ENCODE measurements around the gene PBX4.
"Not testable (repeated sequence)": the region's sequence is repeated elsewhere in the genome, so short reads cannot be mapped to it uniquely, and the experiment has no call there.

Gene PBX4, protein sequence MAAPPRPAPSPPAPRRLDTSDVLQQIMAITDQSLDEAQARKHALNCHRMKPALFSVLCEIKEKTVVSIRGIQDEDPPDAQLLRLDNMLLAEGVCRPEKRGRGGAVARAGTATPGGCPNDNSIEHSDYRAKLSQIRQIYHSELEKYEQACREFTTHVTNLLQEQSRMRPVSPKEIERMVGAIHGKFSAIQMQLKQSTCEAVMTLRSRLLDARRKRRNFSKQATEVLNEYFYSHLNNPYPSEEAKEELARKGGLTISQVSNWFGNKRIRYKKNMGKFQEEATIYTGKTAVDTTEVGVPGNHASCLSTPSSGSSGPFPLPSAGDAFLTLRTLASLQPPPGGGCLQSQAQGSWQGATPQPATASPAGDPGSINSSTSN

DNA sequence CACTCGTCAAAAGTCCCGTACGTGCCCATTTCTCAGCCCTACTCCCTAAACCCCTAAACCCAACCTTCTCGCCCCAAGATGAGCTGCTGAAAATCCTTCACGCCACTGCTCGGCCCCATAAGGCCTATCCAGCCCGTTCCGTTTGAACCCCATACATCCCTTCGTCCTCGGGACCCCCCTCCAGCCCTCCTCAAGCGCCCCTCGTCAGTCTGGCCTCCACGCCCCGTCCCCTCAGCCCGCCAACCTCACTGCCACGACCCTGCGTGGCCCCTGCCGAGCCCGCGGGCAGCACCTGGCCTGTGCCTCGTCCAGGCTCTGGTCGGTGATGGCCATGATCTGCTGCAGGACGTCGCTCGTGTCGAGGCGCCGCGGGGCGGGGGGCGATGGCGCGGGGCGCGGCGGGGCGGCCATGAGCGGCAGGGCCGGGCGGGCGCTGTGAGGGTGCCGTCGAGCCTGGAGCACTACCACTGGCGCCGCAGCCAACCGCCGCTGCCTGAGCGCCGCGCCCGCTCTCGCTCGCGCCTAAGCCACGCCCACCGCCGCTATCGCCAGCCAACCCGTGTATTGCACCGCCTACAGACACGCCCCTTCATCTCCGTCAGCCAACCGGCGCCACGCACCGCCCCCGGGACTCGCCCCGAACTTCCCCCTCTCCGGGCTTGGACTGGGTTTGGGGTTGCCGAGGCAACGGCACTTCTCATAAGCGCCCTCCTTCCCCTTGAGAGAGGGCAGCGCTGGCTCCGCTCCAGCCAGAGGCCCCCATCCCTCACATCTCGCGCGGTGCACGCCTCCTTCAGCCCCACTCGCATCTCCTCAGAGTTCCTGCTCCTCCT lies at the start of gene PBX4:
Gene PBX4, minus strand, starts transcription at position 469 of the 833 bp plus-strand sequence. Its CDS starts 58 bp downstream, at position 411.
- peak; percentile 98 to 99 for DNase-seq (ENCODE audit: low read depth in 2 of 2)

DNA sequence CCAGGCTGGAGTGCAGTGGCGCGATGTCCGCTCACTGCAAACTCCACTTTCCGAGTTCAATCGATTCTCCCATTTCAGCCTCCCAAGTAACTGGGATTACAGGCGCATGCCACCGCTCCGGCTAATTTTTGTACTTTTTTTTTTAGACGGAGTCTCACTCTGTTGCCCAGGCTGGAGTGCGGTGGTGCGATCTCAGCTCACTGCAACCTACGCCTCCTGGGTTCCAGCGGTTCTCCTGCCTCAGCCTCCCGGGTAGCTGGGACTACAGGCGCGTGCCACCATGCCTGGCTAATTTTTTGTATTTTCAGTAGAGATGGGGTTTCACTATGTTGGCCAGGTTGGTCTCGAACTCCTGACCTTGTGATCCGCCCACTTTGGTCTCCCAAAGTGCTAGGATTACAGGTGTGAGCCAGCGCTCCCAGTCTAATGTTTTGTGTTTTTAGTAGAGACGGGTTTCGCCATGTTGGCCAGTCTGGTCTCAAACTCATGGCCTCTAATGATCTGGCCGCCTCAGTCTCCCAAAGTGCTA lies 47.0 kb upstream of the PBX4 start:
- DNase-seq (ENCODE audit: low read depth in 2 of 2): not testable (repeated sequence)

DNA sequence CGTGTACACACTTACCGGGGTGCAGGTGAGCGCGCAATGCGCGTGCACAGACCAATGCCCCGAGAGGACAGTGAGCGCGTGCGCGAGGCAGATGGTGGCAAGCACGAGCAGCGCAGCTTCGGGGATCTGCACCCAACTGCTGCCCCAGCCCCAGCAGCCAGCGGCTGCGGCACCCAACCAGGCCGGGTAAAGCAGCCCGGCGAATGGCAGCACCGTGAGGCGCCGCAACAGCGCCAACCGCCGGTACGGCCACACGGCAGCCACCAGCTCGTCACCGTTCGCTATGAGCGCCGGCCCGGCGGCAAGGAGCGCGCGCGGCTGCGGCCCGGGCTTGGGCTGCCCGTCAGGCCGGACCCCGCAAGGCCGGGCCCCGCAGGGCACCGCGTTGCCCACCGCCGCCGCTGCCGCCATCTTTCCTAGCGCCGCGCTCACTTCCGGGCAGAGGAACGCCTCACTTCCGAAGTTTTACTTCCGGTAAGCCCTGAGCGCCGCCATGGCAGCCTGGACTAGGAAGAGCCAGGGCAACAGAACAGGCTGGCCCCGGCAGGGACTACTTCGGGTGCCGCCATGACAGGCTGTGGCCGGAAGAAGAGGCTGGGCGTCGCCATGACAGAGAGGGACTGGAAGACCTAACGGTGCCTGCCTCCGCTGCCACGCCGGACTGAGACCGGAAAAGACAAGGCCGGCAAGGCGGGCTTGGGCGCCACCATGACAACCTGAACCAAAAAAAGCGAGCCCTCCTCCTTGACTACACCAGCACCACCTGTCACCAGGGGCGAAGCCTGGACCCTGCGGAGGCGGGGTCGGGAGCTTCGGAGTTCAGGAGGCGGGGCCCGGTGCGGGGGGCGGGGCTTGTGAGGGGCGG lies 45.0 kb upstream of the PBX4 start, which contains the start of gene ATP13A1:
Gene ATP13A1, minus strand, starts transcription at position 421 of the 865 bp plus-strand sequence. Its CDS starts 10 bp downstream, at position 411.
- DNase-seq (ENCODE audit: low read depth in 2 of 2): peak; percentile 88 to 89

DNA sequence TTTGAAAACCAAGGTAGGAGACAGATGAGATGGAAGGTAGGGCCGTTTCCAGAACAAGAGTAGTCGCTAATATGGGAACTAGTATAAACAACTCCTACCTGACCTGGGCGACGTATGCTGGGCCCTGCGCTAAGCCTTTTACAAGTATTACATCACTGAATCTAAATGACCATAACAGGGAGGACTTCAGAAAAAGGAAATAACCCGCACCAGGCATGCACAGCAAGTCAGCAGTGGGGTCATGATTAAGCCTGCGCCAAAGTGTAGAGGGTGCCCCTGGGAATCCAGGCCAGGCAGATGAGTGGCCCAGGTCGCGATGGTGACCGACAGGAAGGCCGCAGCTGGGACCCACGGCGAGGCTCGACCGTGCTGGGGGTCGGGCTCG lies 44.4 kb upstream of the PBX4 start:
- no peak for DNase-seq (ENCODE audit: low read depth in 2 of 2)

DNA sequence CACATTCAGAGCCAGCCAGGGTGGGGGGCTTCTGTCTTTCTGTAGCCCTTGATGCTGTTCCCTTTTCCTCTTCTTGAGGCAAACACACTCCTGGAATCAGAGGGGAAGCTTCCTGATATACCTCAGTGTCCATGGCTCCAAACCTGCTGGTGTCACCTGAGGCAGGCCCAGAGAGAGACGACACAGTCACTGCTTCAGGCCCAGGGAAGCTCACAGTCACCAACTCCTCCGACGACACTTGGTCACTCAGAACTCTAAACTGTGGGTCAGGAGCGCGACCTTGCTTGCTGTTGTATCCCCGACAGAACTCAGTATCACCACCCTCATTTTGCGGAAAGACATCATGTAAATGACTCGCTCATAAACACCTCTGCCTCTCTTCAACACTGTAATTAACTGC lies 43.9 kb upstream of the PBX4 start:
- no peak for DNase-seq (ENCODE audit: low read depth in 2 of 2)

DNA sequence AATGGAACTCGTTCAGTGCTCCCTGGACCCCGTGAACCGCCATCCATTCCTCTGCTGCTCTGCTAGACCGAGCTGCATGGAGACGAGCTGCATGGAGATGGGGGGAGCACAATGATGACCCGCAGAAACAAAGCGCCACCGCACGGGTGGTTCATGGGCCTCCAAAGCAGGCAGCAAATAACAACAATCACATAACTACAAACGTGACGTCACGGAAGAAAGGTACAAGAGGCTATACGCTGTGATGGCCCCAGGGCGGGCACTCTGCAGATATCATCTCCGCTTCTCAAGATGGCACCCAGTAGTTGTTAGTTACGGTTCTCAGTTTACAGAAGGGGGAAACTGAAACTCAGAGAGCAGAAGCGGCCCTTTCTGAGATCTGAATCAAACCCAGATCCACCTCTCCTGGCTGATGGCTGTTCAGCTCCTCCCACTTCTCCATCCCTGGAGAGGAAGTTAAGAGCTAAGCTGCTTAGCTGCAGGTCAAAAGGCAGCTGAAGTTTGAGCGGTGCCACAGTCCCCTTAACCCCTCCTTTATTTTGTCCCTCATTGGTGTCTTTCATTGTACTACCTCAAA lies 43.3 kb upstream of the PBX4 start:
- DNase-seq (ENCODE audit: low read depth in 2 of 2): peak; percentile 16 to 35

DNA sequence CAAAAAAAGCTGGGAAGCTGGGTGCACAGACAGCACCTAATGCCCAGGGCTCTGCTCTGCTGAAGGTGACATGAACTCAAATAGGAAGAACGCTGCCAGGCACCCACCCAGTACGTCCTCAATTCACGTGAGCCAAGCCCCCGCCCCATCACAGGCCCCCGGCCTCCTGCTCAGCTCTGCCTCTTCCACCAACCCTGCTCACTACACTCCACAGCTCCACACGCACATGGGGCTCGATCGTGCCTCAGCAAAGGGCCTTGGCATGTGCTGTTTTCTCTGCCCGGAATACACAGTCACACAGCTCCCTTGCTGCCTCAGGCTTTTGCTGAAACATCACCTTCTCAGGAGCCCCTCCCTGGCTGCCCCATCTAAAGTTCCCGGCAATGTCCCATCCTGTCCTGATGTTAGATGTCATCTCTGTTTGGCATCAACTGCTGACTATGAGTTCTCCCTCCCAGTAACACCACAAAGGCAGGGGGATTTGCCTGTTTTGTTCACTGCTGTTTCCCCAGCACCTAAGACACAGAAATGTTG lies 42.7 kb upstream of the PBX4 start:
- no peak for DNase-seq (ENCODE audit: low read depth in 2 of 2)

DNA sequence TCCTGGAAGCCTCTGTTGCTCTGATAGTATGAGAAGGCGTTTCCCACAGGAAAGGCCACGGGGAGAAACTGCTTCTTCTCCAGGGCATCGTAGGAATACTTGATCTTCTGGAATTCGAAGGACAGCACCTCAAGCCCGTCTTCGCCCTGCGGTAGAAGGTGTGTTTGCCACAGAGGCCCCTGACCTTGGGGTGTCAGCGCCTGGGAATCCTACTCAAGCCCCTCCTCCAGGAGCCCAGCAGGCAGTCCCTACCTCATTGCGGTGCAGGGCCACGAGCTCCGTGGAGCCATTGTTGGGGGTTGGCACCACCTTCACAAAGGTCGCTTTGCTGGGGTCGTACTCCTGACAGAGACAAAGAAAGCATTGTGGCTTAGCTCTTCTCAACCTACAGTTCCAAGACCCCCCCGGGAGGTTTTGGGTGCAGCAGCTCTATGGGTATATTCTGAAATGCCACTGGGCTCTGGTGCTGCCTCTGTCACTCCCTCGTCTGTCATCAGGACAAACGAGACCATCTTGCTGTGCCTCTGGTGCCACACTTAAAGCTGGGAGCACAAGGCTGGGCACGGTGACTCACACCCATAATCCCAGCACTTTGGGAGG lies 41.3 kb upstream of the PBX4 start:
- DNase-seq (ENCODE audit: low read depth in 2 of 2): no peak

DNA sequence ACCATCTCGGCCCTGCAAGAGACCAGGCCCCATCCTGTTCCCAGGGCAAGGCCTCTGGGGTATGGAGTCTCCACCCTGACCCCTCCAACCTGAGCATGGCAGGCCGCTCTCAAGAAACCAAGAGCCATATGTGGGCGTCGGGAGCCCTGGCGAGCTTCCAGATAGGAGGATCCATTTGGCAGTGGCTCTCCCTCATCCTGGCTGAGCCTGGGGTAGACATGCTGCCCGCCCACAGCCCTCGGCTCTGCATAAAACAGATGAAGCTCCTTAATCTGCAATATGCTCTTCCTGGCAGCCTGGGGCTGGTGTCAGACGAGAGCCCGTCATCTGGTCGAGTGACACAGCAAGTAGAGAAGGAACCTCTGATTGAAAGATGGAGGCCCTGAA lies 38.9 kb upstream of the PBX4 start:
- no peak for DNase-seq (ENCODE audit: low read depth in 2 of 2)

DNA sequence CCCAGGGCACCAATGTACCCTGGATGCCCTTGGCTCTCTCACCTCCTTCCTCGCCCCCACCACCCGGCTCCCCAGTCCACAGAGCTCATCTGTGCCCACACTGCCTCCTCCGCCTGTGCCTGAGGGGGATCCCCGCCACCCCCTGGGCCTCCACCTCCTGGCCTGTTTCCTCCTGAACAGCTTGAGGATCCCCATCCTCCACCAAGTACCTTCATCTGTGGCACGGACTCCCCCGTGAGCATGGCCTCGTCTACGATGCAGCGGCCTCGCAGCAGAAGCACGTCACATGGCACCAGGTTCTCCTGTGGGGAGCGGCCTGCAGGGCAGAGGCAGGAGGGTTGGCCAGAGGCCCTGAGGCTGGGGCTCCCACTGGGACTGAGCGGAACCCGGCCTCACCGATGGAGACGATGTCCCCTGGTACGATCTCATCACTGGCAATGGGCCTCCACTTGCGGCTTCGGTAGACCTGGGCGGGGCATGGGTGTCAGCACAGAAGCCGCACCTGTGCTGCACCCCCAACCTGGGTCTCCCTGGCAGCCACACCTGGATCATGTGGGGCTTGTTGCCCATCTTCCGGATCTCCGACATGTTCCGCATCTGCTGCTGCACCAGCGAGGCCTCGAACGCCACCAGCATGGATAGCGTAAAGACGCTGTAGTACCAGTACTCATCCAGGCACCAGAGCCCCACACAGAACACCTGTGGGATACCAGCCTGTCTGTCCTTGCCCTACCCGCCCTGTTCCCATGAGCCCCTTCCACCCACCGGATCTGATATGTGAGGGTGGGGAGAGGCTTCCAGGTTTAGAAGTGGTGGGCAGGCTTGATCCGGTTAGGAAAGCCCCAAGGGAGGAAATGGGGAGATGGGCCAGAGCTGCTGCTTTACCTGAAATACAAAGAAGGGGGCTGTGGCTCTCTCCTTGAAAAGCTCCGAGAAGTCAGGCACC lies 38.2 kb upstream of the PBX4 start:
- DNase-seq (ENCODE audit: low read depth in 2 of 2): no peak

DNA sequence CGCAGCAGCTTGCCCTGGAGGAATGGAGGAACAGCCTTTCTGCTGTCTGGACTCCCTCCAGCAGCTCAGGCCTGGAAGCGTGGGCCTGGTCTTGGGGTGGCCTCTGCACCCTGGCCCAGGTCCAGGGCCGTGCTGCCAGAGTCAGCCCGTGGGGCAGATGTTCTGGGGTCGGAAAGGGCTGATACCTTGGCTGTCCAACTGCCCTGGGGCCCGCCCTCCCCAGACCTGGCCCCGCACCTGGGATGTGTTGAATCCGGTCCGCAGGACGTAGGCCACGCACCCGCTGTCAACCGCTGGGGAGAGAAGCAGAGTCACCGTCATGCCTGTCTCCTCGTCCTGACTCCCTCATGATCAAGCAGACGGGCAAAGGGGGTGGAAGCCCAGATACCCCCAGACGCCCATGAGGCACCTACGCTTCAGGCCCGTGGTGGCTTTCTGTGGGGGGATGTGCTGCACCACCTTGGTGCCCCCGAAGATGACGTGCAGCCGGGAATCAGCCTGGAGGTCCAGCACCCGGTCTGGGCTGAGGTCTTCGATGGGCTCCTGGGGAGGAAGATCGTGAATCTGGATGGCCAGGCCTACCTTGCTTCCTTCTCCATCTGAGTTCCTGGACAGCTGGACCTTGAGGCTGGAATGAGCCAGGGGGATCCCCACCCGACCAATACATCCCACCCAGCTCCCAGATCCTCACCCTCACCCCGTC lies 37.3 kb upstream of the PBX4 start:
- DNase-seq (ENCODE audit: low read depth in 2 of 2): no peak

DNA sequence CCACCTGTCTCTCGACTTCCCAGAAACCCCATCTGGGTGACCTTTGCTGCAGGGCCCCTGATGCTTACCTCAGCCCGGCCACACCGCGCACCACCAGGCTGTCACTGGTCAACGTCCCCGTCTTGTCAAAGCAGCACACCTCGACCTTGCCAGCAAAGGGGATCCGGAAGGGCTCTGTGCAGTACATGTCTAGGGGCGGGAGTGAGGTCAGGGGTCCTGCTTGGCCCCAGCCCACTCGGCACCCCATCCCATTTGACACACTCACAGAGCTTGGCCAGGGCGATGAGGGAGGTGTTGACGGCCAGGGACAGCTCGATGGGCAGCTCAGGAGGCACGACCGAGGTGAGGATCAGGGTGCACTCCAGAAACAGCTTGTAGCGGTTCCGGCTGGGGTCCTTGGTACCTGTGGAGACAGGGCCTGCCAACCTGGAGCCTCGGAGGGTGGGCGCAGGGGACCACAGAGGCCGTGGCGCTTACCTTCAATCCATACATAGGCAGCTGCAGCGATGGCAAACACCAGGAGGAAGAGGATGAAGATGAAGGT lies 36.6 kb upstream of the PBX4 start:
- no peak for DNase-seq (ENCODE audit: low read depth in 2 of 2)

DNA sequence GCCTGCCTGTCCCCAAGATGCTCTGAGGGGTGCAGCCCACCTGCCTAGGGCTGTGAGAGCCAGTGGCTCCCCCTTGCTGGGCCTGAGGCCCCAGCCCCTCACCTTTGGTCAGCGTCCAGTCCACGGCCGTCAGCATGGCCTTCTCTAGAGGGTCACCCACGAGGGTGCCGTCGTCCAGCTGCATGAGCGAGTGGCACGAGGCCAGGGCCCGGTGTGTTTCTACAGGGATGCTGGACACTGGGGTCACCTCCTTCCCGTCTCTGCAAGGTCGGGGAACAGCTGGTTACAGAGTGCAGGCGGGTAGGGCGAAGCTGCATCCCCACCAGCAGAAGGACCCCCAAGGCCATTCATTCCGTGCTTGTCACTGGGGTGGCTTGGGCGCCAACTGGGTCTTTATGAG lies 36.0 kb upstream of the PBX4 start:
- no peak for DNase-seq (ENCODE audit: low read depth in 2 of 2)

DNA sequence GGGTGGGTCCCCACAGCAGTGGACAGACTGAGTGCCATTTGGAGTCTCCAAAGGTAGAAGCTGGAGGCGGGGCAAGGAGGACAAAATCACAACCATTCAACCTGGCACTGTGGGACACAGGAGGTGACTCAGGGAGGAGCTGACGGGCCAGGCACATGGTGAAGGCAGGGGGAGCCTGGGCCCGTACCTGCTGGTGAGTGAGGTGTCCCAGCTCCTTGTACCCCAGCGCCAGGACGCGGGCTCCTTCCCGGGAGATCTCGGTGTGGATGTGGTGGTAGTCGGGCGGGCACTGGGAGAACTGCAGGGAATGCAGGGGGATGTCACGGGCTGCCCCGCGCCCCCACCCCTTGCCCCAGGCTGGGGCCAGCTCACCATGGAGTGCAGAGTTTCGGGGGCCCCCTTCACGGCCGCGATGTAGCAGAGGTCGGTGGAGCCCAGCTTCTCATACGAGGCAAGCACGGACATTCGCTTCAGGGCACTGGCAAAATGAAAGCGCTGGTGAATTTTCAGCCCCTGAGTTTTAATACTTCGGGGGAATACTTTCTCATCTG lies 35.2 kb upstream of the PBX4 start:
- no peak for DNase-seq (ENCODE audit: low read depth in 2 of 2)

DNA sequence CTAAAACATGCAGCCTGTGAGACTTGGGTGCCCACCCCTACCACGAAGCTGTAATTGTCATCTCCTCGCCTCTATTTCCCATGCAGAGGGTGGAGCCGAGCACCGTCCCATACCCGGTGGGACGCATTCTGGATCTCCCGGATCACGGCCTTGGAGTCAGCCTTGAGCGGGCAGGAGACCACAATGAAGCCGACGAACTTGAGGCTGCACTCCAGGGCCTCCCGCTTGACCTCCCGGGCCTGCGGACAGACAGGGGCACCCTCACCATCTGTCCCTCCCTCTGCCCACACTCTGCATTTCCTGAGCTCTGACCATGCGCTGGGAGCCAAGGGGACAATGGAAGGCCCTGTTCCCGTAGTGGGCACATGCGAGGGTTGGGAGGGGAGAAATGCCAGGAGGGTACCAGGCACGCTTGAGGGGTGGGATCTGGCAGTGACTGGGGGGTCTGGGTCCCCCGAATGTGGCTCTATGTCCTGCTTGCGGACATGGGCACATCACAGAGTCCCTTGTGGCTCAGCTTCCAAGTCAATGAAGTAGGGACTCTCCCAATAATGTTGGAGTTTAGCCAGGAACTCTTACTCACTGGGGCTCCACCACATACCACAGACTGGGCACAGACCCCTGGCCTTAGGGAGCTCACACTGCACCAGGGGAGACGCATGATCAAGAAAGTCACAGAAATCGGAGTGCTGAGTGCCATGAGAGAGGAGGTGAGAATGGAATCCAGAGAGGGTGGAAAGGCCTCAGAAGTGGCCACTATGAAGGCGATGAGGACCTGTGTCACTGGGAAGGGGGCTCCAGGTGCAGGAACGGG lies 34.2 kb upstream of the PBX4 start:
- DNase-seq (ENCODE audit: low read depth in 2 of 2): no peak

DNA sequence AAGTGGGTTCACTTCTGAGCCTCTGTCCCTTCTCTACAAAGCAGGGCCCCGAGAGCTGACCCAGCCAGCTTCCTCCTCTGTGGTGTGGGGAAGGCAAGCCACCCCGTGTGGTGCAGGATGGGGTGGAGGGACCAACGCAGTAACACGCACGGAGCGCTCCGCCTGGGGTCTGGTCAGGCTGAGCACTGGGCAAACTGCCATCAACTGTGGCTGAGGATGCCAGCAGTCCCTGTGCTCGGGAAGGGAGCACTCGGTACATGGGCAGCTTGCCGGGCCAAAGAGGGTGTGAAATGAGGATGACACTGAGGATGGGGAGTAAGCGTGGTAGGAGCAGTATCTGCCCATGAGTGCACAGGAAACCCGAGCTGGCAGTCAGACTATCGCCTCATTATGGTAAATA lies 32.6 kb upstream of the PBX4 start:
- DNase-seq (ENCODE audit: low read depth in 2 of 2): no peak

DNA sequence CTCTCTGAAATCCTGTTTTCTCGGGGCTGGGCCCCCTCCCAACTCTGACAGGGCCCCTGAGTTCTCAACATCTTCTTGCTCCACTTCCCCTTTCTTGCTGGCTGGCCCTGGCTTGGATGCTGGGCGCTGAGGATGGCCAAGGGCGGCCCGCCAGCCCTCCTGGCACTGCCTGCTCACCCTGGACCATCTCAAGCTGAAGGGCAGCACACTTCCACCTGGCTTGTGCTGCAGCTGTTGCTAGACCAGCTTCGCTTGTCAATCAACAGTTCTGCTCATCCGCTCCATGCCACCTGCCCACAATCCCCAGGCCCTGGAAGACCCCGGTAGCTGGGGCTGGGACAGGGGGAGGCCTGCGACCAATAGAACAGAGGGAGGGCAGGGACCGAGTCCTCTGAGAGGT lies 31.8 kb upstream of the PBX4 start:
- no peak for DNase-seq (ENCODE audit: low read depth in 2 of 2)

All from stimulated activated CD4-positive, alpha-beta T cell treated with anti-CD3 and anti-CD28 coated beads, Interleukin-4, amount 100 ng/mL, for 48 hours (primary cell).